Measurements from ENCODE around the gene FRMD4B.
A peak's percentile ranks its signal among the peaks of the same experiment; 100 is the strongest.

FRMD4B gene

GRCh38 chr3:69203631-69204314 is 182.1 kb downstream of the FRMD4B start:
- DNase-seq (ENCODE audit: low read depth, low spot score): no peak

- DNase-seq (ENCODE audit: low read depth, low spot score): no peak
Observed at GRCh38 chr3:69201658-69202057, 184.2 kb downstream of the FRMD4B start.

GRCh38 chr3:69200384-69201068 is 185.4 kb downstream of the FRMD4B start:
- DNase-seq (ENCODE audit: low read depth, low spot score): peak; percentile 28

- no peak for DNase-seq (ENCODE audit: low read depth, low spot score)
Observed at GRCh38 chr3:69199942-69200341, 185.9 kb downstream of the FRMD4B start.

- no peak for DNase-seq (ENCODE audit: low read depth, low spot score)
Observed at GRCh38 chr3:69197922-69198530, 187.9 kb downstream of the FRMD4B start.

- DNase-seq (ENCODE audit: low read depth, low spot score): no peak
Observed at GRCh38 chr3:69197455-69197854, 188.4 kb downstream of the FRMD4B start.

GRCh38 chr3:69196876-69197275 is 189.0 kb downstream of the FRMD4B start:
- DNase-seq (ENCODE audit: low read depth, low spot score): no peak

GRCh38 chr3:69194431-69195165 is 191.3 kb downstream of the FRMD4B start:
- no peak for DNase-seq (ENCODE audit: low read depth, low spot score)

GRCh38 chr3:69193749-69194148 is 192.1 kb downstream of the FRMD4B start:
- no peak for DNase-seq (ENCODE audit: low read depth, low spot score)

GRCh38 chr3:69191516-69191915 is 194.4 kb downstream of the FRMD4B start:
- DNase-seq (ENCODE audit: low read depth, low spot score): no peak

GRCh38 chr3:69189487-69189886 is 196.4 kb downstream of the FRMD4B start:
- DNase-seq (ENCODE audit: low read depth, low spot score): no peak

- DNase-seq (ENCODE audit: low read depth, low spot score): no peak
Observed at GRCh38 chr3:69186575-69187093, 199.3 kb downstream of the FRMD4B start.

- peak; percentile 67 for DNase-seq (ENCODE audit: low read depth, low spot score)
Observed at GRCh38 chr3:69182588-69183316, 203.1 kb downstream of the FRMD4B start.

GRCh38 chr3:69181592-69182211 is 204.2 kb downstream of the FRMD4B start:
- DNase-seq (ENCODE audit: low read depth, low spot score): peak; percentile 60

- DNase-seq (ENCODE audit: low read depth, low spot score): no peak
Observed at GRCh38 chr3:69180869-69181591, 204.9 kb downstream of the FRMD4B start.

- no peak for DNase-seq (ENCODE audit: low read depth, low spot score)
Observed at GRCh38 chr3:69179740-69180372, 206.0 kb downstream of the FRMD4B start.

- DNase-seq (ENCODE audit: low read depth, low spot score): no peak
Observed at GRCh38 chr3:69178838-69179739, 206.8 kb downstream of the FRMD4B start.

- no peak for DNase-seq (ENCODE audit: low read depth, low spot score)
Observed at GRCh38 chr3:69178082-69178481, 207.8 kb downstream of the FRMD4B start.
